ENCODE data around the gene CLDN5. TPM values are rescaled to one million over a fixed set of nuclear protein-coding genes. Genes with fewer than 3 reads are reported as not detected.

Gene CLDN5
- total RNA-seq, 4 donors from 2014 or later: 66.3 to 362 (median 129) TPM

GRCh38 chr22:19508024-19508776 is 16.0 kb downstream of the CLDN5 start:
- TF ChIP-seq CTCF (IDR thresholded peaks at IDR 0.05; ENCODE audit: low read depth): no peak

- TF ChIP-seq CTCF (IDR thresholded peaks at IDR 0.05; ENCODE audit: low read depth): no peak
Measured at GRCh38 chr22:19507534-19507861, 16.7 kb downstream of the CLDN5 start.

- TF ChIP-seq CTCF (IDR thresholded peaks at IDR 0.05; ENCODE audit: low read depth): no peak
Measured at GRCh38 chr22:19506212-19506611, 18.0 kb downstream of the CLDN5 start.

GRCh38 chr22:19505735-19506126 is 18.5 kb downstream of the CLDN5 start:
- TF ChIP-seq CTCF (IDR thresholded peaks at IDR 0.05; ENCODE audit: low read depth): no peak

- no peak for TF ChIP-seq CTCF (IDR thresholded peaks at IDR 0.05; ENCODE audit: low read depth)
Measured at GRCh38 chr22:19504900-19505734, 19.1 kb downstream of the CLDN5 start.

DNA sequence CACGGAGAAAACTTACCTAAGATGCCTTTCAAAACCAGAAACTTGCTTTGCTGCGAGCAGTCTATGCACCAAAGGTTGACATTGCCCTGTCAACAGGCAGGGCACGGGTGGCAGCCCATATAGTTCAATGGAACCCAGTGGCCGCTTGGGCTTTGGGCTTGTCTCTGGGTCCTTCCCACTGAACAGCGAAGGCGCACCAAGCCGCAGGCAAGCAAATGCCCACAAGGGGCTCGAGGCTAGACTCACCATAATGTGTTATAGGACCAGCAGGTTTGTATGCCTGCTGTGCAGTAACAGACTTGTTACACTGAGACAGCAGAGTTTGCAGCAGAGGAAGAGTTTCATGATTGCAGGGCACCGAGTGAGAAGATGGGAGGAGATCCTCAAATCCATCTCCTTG is 20.3 kb downstream of the CLDN5 start:
- TF ChIP-seq CTCF (IDR thresholded peaks at IDR 0.05; ENCODE audit: low read depth): no peak

DNA sequence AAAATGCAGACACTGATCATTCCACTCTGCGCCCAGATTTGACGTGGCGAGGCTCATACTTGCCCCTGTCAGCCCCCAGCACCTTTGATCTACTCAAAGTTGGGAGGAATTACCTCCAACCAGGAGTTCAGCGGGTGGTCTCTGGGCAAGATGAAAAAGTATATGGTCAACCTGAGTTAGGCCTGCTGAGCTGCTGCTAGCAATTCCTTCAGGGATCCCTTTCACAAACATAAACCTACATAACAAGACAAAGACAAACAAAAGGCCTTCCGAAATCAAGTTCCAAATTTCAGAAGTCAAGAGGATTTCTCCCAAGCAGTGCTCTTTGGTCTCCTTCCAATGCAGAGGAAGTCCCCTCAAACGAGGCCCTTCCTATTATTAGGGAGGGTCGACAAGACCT is 20.8 kb downstream of the CLDN5 start:
- no peak for TF ChIP-seq CTCF (IDR thresholded peaks at IDR 0.05; ENCODE audit: low read depth)
